ENCODE data around the gene ARFGAP3.

GRCh38 chr22:42794551-42795510, 62.2 kb downstream of the ARFGAP3 start:
- no peak for TF ChIP-seq CTCF (conservative IDR thresholded peaks at IDR 0.05)
- TF ChIP-seq ZFX (IDR thresholded peaks at IDR 0.05): no peak
